ENCODE results near the gene PPFIA2.

GRCh38 chr12:81416571-81416970 lies 342.6 kb downstream of the PPFIA2 start:
- TF ChIP-seq REST (IDR thresholded peaks at IDR 0.05; ENCODE audit: insufficient read depth in 1 of 2, low read depth in 2 of 2, low read length in 1 of 2) (no peak), CTCF (IDR thresholded peaks at IDR 0.05) (no peak)

Measured in Panc1 (cell line).